Right lobe of liver (tissue), 4 donors: ENCODE results near the gene CTU2.

Experiments
- CTCF ChIP-seq, 4 donors: fragments of 200-600 bp in 3 of 4; fragments of 450-650 bp in 1 of 4; IDR thresholded peaks; one replicate each; pipeline versions ENCODE4 v1.5.1 to v1.8.0; 2016 to 2022; ENCODE audit warnings: antibody characterized with exemption in 4 of 4, mild to moderate bottlenecking in 2 of 4
- POLR2A ChIP-seq: fragments of 450-650 bp; IDR thresholded peaks from one replicate; pipeline ENCODE4 v1.6.1; 2017; ENCODE audit warnings: antibody characterized with exemption, mild to moderate bottlenecking
- donor health status: DM: no; HTN: no; CAD: no.
- donor health status: DM: no; HTN: no; CAD: no.
- donor health status: DM: no; HTN: yes; CAD: no.

GRCh38 chr16:88695753-88696152, 10.6 kb upstream of the CTU2 start:
- TF ChIP-seq CTCF (IDR thresholded peaks at IDR 0.05) (no peak), POLR2A (no peak)
